A549 (cell line): ENCODE measurements around the gene SH3RF3.

Experiments
- BHLHE40 ChIP-seq: IDR thresholded peaks from 2 replicates; pipeline ENCODE4 v1.6.1; 2012; ENCODE audit warnings: low read depth, low read length, inconsistent platforms
- CBX8 ChIP-seq: fragments of 200-600 bp; sonication (generic); IDR thresholded peaks from 2 replicates; pipeline ENCODE4 v1.6.1; 2016
- CHD2 ChIP-seq: fragments of 150-350 bp; IDR thresholded peaks from 2 replicates; pipeline ENCODE4 v1.6.1; 2014; ENCODE audit warnings: low read length; ENCODE audit not compliant: partially characterized antibody
- CTCF ChIP-seq: fragments of >200 bp; sonication (Bioruptor Twin); formaldehyde crosslinking; IDR thresholded peaks from 3 replicates; pipeline ENCODE4 v1.5.1; 2016
- EP300 ChIP-seq, 2 experiments: fragments of >200 bp; sonication (Bioruptor Twin); formaldehyde crosslinking; IDR thresholded peaks; 2 replicates in 1 of 2; 3 replicates in 1 of 2; pipeline ENCODE4 v1.6.1; 2016 to 2017
- HEYL ChIP-seq: fragments of 250-450 bp; sonication (Bioruptor Pico); IDR thresholded peaks from 2 replicates; pipeline ENCODE4 v1.8.0; 2021; ENCODE audit warnings: mild to moderate bottlenecking, moderate library complexity
- HMGXB4 ChIP-seq: fragments of 250-450 bp; sonication (Bioruptor Pico); IDR thresholded peaks from 2 replicates; pipeline ENCODE4 v1.5.0; 2021; ENCODE audit warnings: mild to moderate bottlenecking, moderate library complexity, borderline replicate concordance
- KDM5A ChIP-seq: fragments of 200-600 bp; sonication (generic); IDR thresholded peaks from 2 replicates; pipeline ENCODE4 v1.6.1; 2016; ENCODE audit warnings: antibody characterized with exemption, mild to moderate bottlenecking
- MAX ChIP-seq: IDR thresholded peaks from 2 replicates; pipeline ENCODE4 v1.6.1; 2012
- PBX3 ChIP-seq: IDR thresholded peaks from 2 replicates; pipeline ENCODE4 v1.6.1; 2012
- POLR2A ChIP-seq: IDR thresholded peaks from 2 replicates; pipeline ENCODE4 v1.6.1; 2012; ENCODE audit warnings: mild to moderate bottlenecking, low read length
- RAD21 ChIP-seq, 2 experiments: fragments of >200 bp in 1 of 2; sonication (Bioruptor Twin) in 1 of 2; formaldehyde crosslinking in 1 of 2; IDR thresholded peaks in 1 of 2; conservative IDR thresholded peaks in 1 of 2; 2 replicates in 1 of 2; 3 replicates in 1 of 2; pipeline ENCODE4 v1.6.1; 2012 to 2018; ENCODE audit warnings: inconsistent platforms in 1 of 2
- REST ChIP-seq: fragments of 200-600 bp; sonication (generic); IDR thresholded peaks from 2 replicates; pipeline ENCODE4 v1.6.1; 2016; ENCODE audit warnings: antibody characterized with exemption, mild to moderate bottlenecking, moderate library complexity
- ZNF302 ChIP-seq: fragments of 250-450 bp; sonication (Bioruptor Pico); IDR thresholded peaks from 2 replicates; pipeline ENCODE4 v1.9.0; 2021; ENCODE audit warnings: inconsistent platforms, mild to moderate bottlenecking, moderate library complexity

GRCh38 chr2:109365131-109365530 lies 236.1 kb downstream of the SH3RF3 start:
- TF ChIP-seq MAX (no peak), CTCF (no peak), POLR2A (no peak), REST (no peak), CBX8 (no peak), KDM5A (no peak), BHLHE40 (no peak), RAD21 (conservative IDR thresholded peaks at IDR 0.05 in 1 of 2, IDR thresholded peaks at IDR 0.05 in 1 of 2) (no peak), EP300 (IDR thresholded peaks at IDR 0.05) (no peak), ZNF302 (CRISPR knock-in tag) (no peak), PBX3 (no peak), HEYL (CRISPR knock-in tag) (no peak), CHD2 (no peak), HMGXB4 (CRISPR knock-in tag) (no peak)
